LHCN-M2 (cell line): ENCODE results near the gene RBM14. TPM values are rescaled to one million over a fixed set of nuclear protein-coding genes. Genes with fewer than 3 reads are reported as not detected.
A peak's percentile ranks its signal among the peaks of the same experiment; 100 is the strongest.
"Not testable (repeated sequence)": the region's sequence is repeated elsewhere in the genome, so short reads cannot be mapped to it uniquely, and the experiment has no call there.

Experiments
- DNase-seq: peaks from one replicate; pipeline ENCODE4 v3.0.0-alpha.2; 2012; ENCODE audit warnings: low read depth
- total RNA-seq: library from RNA; depleted of rRNA; stranded (reverse); fragments of >200 nt; gene quantifications from 2 replicates; pipeline ENCODE4 v1.2.3, GENCODE V29; 2014

RBM14 gene
- total RNA-seq, 1 experiment from 2014 or later: 50.0 TPM

GRCh38 chr11:66598993-66599392 is 17.4 kb upstream of the RBM14 start:
- DNase-seq: no peak

DNA sequence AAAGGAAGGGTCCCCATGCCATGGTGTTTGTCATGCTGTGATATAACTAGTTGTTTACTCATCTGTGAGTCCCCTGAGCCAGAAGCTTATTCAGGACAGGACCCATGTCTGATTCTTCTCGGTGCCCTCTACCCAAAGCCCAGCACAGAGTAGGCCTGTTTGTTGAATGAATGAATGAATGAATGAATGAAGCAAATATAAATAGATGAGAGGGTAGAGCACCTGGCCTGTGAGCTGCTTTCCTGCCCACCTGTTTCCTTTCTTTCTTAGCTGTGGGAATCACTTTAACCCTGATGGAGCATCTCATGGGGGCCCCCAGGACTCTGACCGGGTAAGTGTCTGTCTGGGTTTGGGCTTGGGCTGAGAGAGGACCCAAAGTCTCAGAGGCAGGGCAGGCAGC is 16.2 kb upstream of the RBM14 start:
- DNase-seq: no peak

- no peak for DNase-seq
Observed at GRCh38 chr11:66600631-66601233, 15.7 kb upstream of the RBM14 start.

DNA sequence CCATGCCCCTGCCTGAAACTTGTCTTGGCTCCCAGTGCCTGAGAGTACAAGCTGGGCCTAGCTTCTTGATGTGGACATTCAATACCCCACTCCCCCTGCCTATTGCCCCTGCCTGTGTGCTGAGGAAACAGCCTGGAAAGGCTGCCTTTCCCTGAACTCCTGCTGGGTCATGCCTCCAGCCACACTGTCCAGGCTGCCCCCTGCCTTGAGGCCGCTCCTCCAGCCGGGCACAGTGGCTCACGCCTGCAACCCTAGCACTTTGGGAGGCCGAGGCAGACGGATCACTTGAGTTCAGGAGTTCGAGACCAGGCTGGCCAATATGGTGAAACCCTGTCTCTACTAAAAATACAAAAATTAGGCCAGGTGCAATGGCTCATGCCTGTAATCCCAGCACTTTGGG is 13.4 kb upstream of the RBM14 start:
- no peak for DNase-seq

DNA sequence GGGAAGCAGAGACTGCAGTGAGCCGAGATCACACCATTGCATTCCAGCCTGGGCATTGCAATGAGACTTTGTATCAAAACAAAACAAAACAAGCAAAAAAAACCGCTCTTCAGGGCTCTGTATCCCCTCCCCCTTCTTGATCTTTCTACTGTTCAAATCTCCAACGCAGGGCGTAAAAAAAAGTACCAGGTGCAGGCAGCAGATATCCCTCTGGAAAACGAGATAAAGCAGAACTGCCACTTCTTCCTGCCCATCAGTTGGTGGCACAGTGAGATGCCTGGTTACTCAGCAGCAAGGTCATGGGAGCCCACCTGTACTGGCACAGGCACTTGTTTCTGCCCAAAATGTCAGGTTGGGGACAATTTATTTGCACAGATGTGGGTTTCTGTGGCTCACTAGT is 12.3 kb upstream of the RBM14 start:
- DNase-seq: no peak

- not testable (repeated sequence) for DNase-seq
Observed at GRCh38 chr11:66606608-66607007, 9.8 kb upstream of the RBM14 start.

GRCh38 chr11:66607126-66607834 is 9.2 kb upstream of the RBM14 start:
- peak; percentile 39 for DNase-seq

GRCh38 chr11:66609721-66610617 is 6.5 kb upstream of the RBM14 start:
- no peak for DNase-seq

DNA sequence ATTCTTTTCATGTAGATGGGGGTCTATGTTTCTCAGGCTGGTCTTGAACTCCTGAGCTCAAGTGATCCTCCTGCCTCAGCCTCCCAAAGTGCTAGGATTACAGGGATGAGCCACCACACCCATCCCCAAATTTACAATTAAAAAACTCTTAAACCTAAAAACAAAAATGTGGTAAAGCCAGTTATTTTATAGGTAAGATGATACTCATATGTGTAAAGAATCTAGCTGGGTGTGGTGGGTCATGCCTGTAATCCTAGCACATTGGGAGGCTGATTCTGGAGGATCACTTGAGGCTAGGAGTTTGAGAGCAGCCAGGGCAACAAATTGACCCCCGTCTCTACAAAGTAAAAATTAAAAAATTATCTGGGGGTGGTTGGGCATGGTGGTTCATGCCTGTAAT is 4.0 kb upstream of the RBM14 start:
- DNase-seq: no peak

DNA sequence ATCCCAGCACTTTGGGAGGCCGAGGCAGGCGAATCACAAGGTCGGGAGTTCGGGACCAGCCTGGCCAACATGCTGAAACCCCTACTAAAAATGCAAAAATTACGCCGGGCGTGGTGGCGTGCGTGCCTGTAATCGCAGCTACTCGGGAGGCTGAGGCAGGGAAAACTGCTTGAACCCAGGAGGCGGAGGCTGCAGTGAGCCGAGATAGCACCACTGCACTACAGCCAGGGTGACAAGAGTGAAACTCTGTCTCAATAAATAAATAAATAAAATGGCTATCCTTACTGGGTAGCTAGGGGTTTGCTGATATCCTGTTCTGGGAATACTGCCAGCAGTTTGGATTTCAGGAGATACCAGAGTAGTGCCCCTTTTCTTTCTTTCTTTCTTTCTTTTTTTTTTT is 2.4 kb upstream of the RBM14 start:
- DNase-seq: no peak

DNA sequence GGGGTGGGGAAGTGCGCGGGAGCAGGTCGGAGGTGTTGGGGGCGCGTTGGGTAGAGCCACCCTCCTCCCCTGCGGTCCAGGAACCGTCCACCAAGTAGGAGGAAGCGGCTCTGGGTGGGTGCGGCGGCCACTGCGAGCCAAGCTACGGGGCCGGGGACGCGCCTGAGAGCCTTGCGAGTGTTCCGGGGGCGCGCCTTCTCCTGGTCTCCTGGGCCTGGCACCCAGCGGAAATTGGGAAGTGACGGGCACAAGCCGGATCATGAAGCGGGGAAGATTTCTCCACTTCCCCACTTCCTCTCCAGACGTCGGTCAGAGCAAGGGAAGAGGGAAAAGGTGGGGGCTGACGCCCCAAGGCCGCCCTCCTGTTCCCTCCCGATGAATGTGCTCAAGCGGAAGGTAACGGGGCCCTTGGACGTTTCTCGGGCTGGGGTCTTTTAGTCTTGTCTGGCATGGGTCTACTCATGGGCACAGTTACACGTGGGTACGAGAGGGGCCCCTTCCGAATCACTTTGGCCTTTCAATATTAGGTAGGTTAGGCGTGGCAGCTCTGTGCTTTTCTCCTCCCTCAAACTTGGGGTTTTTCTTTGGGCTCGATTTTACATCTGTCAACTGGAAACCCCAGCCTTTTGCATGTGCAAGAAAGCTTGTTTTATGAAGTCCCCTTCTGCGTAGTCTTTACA is 865 bp downstream of the RBM14 start:
- peak; percentile 56 for DNase-seq

GRCh38 chr11:66619080-66619554 is 2.7 kb downstream of the RBM14 start:
- DNase-seq: peak; percentile 58

DNA sequence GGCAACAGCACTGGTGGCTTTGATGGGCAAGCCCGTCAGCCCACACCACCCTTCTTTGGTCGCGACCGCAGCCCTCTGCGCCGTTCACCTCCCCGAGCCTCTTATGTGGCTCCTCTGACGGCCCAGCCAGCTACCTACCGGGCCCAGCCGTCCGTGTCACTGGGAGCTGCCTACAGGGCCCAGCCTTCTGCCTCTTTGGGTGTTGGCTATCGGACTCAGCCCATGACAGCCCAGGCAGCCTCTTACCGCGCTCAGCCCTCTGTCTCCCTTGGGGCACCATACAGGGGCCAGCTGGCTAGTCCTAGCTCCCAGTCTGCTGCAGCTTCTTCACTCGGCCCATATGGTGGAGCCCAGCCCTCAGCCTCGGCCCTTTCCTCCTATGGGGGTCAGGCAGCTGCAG is 8.0 kb downstream of the RBM14 start:
- no peak for DNase-seq

DNA sequence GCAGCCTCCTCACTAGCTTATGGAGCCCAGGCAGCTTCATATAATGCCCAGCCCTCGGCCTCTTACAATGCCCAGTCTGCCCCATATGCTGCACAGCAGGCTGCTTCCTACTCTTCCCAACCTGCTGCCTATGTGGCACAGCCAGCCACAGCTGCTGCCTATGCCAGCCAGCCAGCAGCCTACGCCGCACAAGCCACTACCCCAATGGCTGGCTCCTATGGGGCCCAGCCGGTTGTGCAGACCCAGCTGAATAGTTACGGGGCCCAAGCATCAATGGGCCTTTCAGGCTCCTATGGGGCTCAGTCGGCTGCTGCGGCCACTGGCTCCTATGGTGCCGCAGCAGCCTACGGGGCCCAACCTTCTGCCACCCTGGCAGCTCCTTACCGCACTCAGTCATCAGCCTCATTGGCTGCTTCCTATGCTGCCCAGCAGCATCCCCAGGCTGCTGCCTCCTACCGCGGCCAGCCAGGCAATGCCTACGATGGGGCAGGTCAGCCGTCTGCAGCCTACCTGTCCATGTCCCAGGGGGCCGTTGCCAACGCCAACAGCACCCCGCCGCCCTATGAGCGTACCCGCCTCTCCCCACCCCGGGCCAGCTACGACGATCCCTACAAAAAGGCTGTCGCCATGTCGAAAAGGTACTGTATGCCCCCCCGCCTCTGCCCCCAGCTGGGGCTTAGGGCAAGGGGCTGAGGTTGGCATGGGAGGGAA is 8.8 kb downstream of the RBM14 start:
- no peak for DNase-seq

DNA sequence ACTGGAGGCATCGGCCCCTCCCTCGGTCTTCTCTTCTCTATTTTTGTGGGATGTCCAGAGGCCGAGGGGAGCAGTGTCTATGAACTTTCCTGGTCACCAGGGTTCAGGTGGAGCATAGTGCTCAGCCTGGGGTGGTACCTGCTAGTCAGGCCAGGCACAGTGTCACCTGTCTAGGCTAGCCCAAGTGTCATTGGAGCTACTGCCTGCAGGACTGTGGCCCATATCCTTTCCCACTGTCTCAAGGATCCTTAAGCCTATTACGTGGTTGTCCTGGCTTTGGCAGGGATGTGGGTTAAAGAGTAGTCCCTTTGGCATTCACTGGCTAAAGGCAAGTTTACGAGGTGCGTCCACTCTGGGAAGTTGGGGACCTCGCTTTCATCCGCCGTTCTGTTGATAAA is 9.3 kb downstream of the RBM14 start:
- DNase-seq: no peak

- no peak for DNase-seq
Observed at GRCh38 chr11:66626382-66626781, 10.0 kb downstream of the RBM14 start.

DNA sequence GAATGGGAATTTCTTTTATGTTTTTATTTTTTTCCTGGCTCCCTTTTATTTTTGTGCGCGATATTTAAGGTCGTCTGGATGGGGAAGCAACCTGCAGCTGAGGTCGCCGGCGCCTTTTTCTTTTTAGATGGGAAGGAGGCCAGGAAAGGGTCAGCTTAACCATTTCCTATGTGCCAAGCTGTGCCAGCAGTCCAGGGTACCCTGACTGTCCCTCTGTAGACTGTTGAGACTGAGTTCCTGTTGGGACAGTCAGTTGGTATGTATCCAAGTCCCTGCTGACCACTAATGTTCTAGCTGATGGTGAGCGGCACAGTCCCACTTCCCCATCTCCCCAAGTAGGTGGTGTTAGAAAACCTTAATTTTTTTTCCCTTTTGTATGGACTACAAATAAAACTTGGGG is 10.5 kb downstream of the RBM14 start:
- no peak for DNase-seq

- DNase-seq: no peak
Observed at GRCh38 chr11:66628061-66628603, 11.7 kb downstream of the RBM14 start.

DNA sequence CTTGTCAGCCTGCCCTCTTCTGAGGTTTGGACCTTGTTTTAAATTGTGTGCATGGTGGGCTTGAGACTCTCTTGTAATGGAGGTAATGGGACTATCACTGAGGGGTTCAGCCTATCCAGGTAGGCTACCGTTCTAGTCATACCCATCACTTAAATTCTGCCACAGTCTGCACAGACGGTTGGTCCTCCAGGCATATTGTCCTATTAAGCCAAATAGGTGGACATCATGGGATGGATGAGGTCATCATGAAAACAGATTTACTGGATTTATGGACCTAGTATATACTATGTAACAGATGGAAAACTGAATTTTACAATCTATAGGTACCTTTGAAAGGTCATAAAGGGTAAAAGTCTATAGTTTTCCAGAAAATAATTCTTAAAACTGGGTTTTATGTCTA is 12.9 kb downstream of the RBM14 start:
- no peak for DNase-seq

DNA sequence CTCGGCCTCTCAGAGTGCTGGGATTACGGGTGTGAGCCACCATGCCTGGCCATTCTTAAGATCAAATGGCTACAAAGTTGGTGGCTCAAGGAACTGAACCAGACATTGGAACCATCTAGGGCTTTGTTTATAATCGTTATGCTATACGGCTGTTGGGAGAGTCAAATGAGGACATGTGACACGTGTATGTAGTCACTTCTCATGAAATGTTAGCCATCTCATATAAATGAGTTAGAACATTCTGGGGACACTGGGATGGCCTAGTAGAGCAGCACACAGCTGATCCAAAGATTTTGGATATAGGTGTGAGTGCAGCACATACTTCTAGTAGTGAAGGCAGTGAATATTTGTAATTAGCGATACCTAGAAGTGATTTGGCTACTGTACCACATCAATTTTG is 15.5 kb downstream of the RBM14 start:
- no peak for DNase-seq

- DNase-seq: no peak
Observed at GRCh38 chr11:66632952-66633351, 16.5 kb downstream of the RBM14 start.
